Stimulated activated CD4-positive, alpha-beta T cell treated with anti-CD3 and anti-CD28 coated beads, Interleukin-15, amount 100 ng/mL, for 24 hours (primary cell): Measurements from ENCODE around the gene SNAI3.

Experiments used
- DNase-seq: peaks from one replicate; pipeline ENCODE4 v3.0.0-alpha.2; 2020

Gene SNAI3

GRCh38 chr16:88649195-88649923, 36.9 kb downstream of the SNAI3 start:
- DNase-seq, result no peak

GRCh38 chr16:88647178-88648070, 38.9 kb downstream of the SNAI3 start:
- DNase-seq, result no peak

- DNase-seq, result no peak
These were observed 39.8 kb downstream of the SNAI3 start for GRCh38 chr16:88646345-88647034.

GRCh38 chr16:88645941-88646340, 40.4 kb downstream of the SNAI3 start:
- DNase-seq, result no peak

- DNase-seq, result no peak
These were observed 40.9 kb downstream of the SNAI3 start for GRCh38 chr16:88645455-88645854.

GRCh38 chr16:88643644-88643932, 42.7 kb downstream of the SNAI3 start:
- no peak for DNase-seq

GRCh38 chr16:88642881-88643643, 43.2 kb downstream of the SNAI3 start:
- DNase-seq, result peak; percentile 11

GRCh38 chr16:88640498-88641247, 45.6 kb downstream of the SNAI3 start:
- DNase-seq, result peak; percentile 11

- no peak for DNase-seq
These were observed 46.2 kb downstream of the SNAI3 start for GRCh38 chr16:88640039-88640495.

GRCh38 chr16:88639231-88640038, 46.9 kb downstream of the SNAI3 start:
- peak; percentile 20 for DNase-seq

- DNase-seq, result peak; percentile 23
These were observed 47.7 kb downstream of the SNAI3 start, which contains the start of gene IL17C for GRCh38 chr16:88638323-88639230. TSS of gene IL17C (plus strand) at chr16:88638572. CDS start at chr16:88638642, 70 bp downstream.

GRCh38 chr16:88636488-88637265, 49.6 kb downstream of the SNAI3 start:
- DNase-seq, result peak; percentile 9

- DNase-seq, result no peak
These were observed 50.5 kb downstream of the SNAI3 start for GRCh38 chr16:88635671-88636319.

- DNase-seq, result peak; percentile 20
These were observed 51.2 kb downstream of the SNAI3 start for GRCh38 chr16:88634994-88635670.

- DNase-seq, result peak; percentile 70
These were observed 51.9 kb downstream of the SNAI3 start for GRCh38 chr16:88634141-88634993.

GRCh38 chr16:88633684-88634140, 52.6 kb downstream of the SNAI3 start:
- DNase-seq, result peak; percentile 69

GRCh38 chr16:88632587-88632930, 53.7 kb downstream of the SNAI3 start:
- DNase-seq, result no peak
